CD4-positive, alpha-beta T cell treated with Interleukin-6 at 100 ng/mL for 8 hours (primary cell): ENCODE data around the gene EARS2.
"Not testable (repeated sequence)": the region's sequence is repeated elsewhere in the genome, so short reads cannot be mapped to it uniquely, and the experiment has no call there.

Source experiments
- DNase-seq: peaks from one replicate; pipeline ENCODE4 v3.0.0-alpha.2; 2020; ENCODE audit warnings: mixed read lengths, low spot score

Gene EARS2

DNA sequence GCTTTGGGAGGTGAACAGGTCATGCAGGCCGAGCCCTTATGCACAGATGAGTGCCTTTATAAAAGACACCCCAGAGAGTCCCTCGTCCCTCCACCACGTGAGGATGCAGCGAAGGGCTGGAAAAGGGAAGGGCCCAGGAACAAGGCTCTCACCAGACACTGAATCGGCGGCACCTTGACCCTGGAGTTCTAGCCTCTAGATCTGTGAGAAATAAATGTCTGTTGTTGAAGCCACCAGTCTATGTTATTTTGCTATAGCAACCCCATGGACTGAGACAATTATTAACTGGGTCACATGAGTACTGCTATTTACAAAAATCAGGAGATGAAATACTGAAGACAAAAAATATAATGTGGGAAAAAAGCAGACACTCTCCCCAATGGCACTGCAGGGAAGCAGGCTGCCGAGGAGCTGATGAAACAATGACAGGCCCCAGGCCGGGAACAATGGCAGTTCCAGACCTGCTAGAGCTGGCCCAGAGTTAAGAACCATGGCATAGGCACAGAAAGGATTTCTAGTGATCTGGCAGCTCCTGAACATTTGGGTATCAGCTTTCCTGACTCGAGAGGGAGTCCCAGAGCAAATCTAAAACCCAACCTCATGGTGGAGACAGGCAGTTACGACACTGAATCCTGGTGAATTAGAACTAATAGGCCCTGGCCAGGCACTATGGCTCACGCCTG lies 29.0 kb downstream of the EARS2 start:
- DNase-seq: no peak

- DNase-seq: no peak
Measured at GRCh38 chr16:23524886-23525285, 32.3 kb downstream of the EARS2 start.

DNA sequence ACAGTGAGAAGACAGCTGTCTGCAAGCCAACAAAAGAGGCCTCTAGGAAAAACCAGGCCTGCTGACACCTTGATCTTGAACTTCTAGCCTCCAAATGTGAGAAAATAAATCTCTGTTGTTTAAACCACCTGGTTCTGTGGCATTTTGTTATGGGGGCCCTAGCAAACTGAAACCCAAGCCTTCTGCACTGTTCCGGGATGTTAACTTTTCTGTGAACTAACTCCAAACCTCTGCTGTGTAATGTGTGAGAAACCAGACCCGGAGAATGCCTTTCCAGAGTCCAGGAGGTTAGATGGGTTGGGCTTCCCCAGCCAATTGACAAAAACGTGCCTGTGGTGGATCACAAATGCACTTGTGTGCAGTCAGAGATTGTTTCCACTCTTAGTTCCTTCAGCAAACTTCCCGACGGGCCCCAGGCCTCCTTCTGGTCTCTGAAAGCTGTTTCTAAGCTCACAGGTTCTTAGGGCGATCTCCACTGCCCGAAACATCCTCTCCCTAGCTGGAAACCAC lies 33.2 kb downstream of the EARS2 start:
- DNase-seq: no peak

GRCh38 chr16:23523321-23523720 lies 33.8 kb downstream of the EARS2 start:
- no peak for DNase-seq

DNA sequence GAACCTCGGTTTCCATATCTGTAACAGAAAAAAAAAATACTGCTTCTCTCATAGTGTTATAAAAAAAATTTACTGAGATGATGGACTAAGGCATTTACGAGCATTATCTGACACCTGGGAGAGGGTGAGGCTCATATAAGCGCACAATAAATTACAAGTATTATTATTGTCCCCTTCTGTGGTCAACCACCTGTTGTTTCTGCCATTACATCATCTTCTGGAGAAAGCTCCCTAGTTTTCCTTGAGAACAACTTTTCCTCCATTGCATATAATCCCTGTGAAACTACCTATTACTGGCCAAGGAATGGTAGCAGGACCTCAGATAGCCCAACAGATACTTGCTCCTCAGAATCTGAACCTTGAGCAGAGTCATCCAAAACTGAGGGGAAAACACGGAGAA lies 35.2 kb downstream of the EARS2 start:
- no peak for DNase-seq

- no peak for DNase-seq
Measured at GRCh38 chr16:23521037-23521743, 36.0 kb downstream of the EARS2 start.

DNA sequence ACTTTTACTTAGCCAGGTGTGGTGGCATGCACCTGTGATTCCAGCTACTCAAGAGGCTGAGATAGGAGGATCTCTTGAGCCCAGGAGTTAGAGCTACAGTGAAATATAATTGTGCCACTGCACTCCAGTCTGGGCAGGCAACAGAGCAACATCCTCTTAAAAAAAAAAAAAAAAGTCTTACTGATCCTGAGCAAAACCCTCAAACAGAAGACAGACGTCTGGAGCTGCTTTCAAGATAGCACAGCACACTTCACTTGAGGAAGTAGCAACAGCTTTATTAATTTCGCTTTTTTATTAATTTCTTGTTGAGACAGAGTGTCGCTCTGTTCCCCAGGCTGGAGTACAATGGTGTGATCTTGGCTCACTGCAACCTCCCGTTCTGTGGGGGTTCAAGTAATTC lies 36.6 kb downstream of the EARS2 start:
- no peak for DNase-seq

DNA sequence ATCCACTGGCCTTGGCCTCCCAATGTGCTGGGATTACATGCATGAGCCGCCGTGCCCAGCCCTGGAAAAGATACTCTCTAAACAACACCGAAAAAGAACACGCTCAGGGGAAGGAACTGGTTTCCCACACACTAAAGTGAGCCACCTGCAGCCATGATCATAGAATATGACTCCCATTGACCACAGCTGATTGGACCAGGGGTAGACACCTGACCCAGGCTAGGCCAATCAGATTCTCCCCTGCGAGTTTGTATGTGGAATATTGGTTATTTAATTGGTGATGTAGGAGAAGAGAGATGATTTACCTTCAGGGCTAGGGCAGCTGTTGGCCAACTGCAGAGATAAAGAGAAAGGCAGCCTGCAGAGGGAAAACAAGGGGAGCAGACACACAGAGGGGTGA lies 37.9 kb downstream of the EARS2 start:
- DNase-seq: no peak

DNA sequence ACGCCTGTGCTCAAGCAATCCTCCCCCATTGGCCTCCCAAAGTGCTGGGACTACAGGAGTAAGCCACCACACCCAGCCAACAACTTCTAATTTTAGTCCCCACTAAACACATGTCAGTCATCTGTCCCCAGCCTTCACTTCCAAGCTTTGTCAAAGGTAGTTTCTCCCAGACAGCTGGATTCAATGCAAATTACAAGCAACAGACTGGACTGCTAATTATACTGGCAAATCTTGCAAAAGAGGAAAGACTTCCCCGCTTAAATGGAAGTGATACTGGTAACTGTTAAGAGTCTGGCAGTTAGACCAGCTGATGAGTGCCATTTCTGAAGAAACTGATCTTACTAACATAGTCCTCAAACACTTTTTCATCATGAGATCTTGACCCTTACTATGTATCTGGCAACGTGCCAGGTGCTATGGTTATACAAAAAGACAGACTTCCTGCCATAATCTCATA lies 38.7 kb downstream of the EARS2 start:
- no peak for DNase-seq

DNA sequence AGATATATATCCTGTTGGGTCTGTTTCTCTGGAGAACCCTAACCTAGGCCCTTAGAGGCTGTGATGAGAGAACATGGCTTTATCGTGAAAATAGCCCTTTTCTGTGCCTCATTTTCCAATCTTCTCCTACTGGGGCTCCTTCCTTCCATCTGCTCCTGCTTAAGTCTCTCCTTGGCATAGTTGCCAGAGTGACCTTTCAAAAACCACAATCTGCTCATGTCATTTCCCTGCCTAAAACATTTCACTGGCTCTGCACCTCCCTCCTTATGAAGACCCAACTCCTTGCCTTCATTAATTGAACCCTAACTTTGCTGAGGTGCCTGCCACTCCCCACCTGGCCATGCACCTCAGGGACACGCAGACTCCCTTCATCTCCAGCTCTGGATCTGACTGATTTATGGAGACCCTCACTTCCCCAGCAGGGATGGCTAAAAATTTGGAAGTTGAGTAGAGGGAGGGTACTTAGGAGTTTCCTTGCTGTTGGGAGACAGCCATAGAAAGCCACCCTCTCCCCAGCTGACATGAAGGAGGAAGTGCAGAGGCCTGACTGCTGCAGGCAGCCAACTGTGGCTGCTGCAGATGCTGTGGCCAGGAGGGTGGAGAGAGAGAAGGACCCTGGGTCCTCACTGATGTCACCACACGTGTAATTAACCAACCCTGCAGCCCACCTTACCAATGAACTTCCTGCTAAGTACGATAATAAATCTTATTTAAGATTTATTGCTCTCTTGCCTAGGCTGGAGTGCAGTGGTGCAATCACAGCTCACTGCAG lies 40.6 kb downstream of the EARS2 start:
- DNase-seq: no peak

GRCh38 chr16:23515881-23516280 lies 41.3 kb downstream of the EARS2 start:
- no peak for DNase-seq

GRCh38 chr16:23514381-23515152 lies 42.6 kb downstream of the EARS2 start:
- peak; percentile 44 for DNase-seq

DNA sequence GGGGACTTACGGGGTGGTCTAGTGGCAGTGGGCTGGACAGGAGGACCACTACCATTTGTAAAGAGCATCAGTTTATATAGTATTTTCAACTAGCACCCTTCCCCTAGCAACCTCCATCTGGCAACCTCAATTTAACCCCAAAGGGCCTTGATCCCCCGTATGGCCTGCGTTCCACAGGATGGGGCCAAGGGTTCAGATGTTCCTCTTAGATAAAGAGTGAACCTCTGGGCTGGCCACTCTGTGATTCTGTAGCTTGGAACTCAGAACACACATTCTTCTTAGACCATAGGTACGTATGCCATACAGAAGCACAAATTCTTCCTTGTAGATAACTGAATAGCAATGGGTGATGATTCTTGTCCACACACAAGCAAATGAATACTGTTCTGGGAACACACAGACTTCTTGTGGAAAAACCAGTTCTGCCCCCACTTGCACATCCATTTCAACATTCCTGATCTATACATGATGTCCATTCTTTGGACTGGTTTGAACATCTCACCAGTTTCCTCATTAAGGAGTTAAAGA lies 44.9 kb downstream of the EARS2 start:
- no peak for DNase-seq

GRCh38 chr16:23511731-23512130 lies 45.4 kb downstream of the EARS2 start:
- no peak for DNase-seq

GRCh38 chr16:23510915-23511270 lies 46.3 kb downstream of the EARS2 start:
- not testable (repeated sequence) for DNase-seq

- peak; percentile 76 for DNase-seq
Measured at GRCh38 chr16:23510164-23510914, 46.8 kb downstream of the EARS2 start, which contains the start of gene GGA2. GGA2 (minus strand) TSS chr16:23510494; CDS start chr16:23510411, 83 bp downstream.

- DNase-seq: no peak
Measured at GRCh38 chr16:23509782-23510163, 47.4 kb downstream of the EARS2 start.

GRCh38 chr16:23509441-23509754 lies 47.8 kb downstream of the EARS2 start:
- no peak for DNase-seq

DNA sequence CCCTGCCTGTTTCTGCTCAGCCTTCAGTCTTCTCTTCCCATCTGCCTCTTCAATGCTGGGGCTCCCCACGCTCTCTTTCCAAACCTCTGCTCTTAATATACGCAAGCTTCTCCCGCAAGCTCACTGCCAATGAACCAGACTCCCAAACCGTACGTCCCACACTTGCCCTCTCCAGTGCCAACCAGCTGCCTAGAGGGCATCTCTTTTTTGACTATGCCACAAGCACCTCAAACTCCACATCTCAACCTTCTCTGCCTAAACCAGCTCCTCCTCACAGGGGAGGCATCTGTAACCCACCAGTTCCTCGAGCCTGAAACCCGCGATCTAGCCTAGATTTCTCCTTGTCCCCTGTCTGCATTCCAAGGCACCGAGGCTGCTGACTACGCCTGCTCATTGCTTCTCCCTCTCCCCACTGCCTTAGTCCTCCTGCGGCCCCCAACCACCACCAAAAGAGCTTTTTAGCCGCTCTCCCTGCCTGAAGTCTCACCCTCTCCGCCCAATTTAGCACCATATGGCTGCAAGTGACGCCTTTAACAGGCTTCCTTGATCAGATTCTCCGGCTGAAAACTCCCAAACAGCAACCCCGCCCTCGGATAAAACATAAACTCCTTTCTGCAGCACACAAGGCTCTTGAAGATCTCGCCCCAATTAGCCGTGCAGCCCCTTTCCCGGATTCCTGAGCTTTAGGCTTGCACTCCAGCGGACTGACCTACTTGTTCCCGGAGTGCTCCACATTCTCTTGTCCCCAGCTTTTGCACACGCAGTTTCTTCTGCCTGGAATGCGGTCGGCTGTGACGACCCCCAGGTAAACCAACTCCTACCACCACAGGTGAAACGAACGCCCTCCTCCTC lies 48.3 kb downstream of the EARS2 start:
- no peak for DNase-seq

- no peak for DNase-seq
Measured at GRCh38 chr16:23506606-23506994, 50.5 kb downstream of the EARS2 start.
